B cell (primary cell): Measurements from ENCODE around the gene SPECC1L. TPM values are rescaled to one million over a fixed set of nuclear protein-coding genes. Genes with fewer than 3 reads are reported as not detected.
A peak's percentile ranks its signal among the peaks of the same experiment; 100 is the strongest.

Source experiments
- ATAC-seq: fragments of 200-7000 bp; cut with Tn5 transposase; one replicate; pipeline ENCODE4 v1.10.0; 2021; ENCODE audit warnings: low read depth, mild to moderate bottlenecking, moderate number of reproducible peaks, moderate library complexity
- CTCF ChIA-PET: fragments of 350-600 bp; sonication (Branson Sonifier 250); formaldehyde crosslinking; loops from one replicate; lab custom pipeline; 2021; ENCODE audit warnings: antibody characterized with exemption, inconsistent platforms; lab: Charles Lee
- POLR2A ChIA-PET: fragments of 350-600 bp; sonication (Branson Sonifier 250); formaldehyde crosslinking; loops from one replicate; lab custom pipeline; 2021; ENCODE audit warnings: antibody characterized with exemption; lab: Charles Lee
- DNase-seq: peaks from one replicate; pipeline ENCODE4 v3.0.0; 2013
- H2AFZ ChIP-seq: 2 replicates; pipeline ENCODE4 v1.6.1; 2012; ENCODE audit warnings: mild to moderate bottlenecking, low read depth, low read length; ENCODE audit not compliant: insufficient read depth, poor library complexity, severe bottlenecking
- H3K27ac ChIP-seq, 2 donors: 1 replicate in 1 of 2; 2 replicates in 1 of 2; pipeline ENCODE4 v1.5.1; 2012 to 2013; ENCODE audit warnings: low read length in 2 of 2, mild to moderate bottlenecking in 2 of 2, moderate library complexity in 1 of 2
- H3K27me3 ChIP-seq, 4 experiments: fragments of 200-600 bp in 1 of 4; sonication (generic) in 1 of 4; replicated peaks in 1 of 4; 1 replicate in 2 of 4; 2 replicates in 2 of 4; pipeline versions ENCODE4 v1.6.1 to v1.7.0; 2013 to 2016; ENCODE audit warnings: low read length in 3 of 4, mild to moderate bottlenecking in 2 of 4, mixed read lengths in 1 of 4, moderate library complexity in 1 of 4; ENCODE audit not compliant: insufficient read depth in 4 of 4, control insufficient read depth in 3 of 4; ENCODE audit errors: control extremely low read depth in 1 of 4
- H3K36me3 ChIP-seq, 2 experiments: replicated peaks in 1 of 2; 1 replicate in 1 of 2; 2 replicates in 1 of 2; pipeline versions ENCODE4 v1.6.1 to v1.7.1; 2013; ENCODE audit warnings: low read length in 1 of 2; ENCODE audit not compliant: insufficient read depth in 2 of 2, control insufficient read depth in 1 of 2; ENCODE audit errors: control extremely low read depth in 1 of 2, extremely low read depth in 1 of 2
- H3K4me1 ChIP-seq, 2 donors: fragments of 200-600 bp in 1 of 2; sonication (generic) in 1 of 2; 1 replicate in 1 of 2; 2 replicates in 1 of 2; pipeline versions ENCODE4 v1.5.1 to v1.6.1; 2013 to 2017; ENCODE audit warnings: low read length in 2 of 2; ENCODE audit not compliant: control insufficient read depth in 2 of 2, insufficient read depth in 2 of 2
- H3K4me2 ChIP-seq: replicated peaks from 2 replicates; pipeline ENCODE3; 2012; ENCODE audit warnings: mild to moderate bottlenecking, low read depth, low read length; ENCODE audit not compliant: poor library complexity, severe bottlenecking
- H3K4me3 ChIP-seq, 5 experiments: fragments of 200-600 bp in 1 of 5; sonication (generic) in 1 of 5; 1 replicate in 3 of 5; 2 replicates in 2 of 5; pipeline versions ENCODE4 v1.5.1 to v1.7.0; 2011 to 2016; ENCODE audit warnings: low read length in 4 of 5, mild to moderate bottlenecking in 4 of 5, low read depth in 2 of 5, control low read depth in 1 of 5, moderate library complexity in 1 of 5; ENCODE audit not compliant: insufficient read depth in 1 of 5; ENCODE audit errors: control extremely low read depth in 1 of 5, extremely low read depth in 1 of 5
- H3K79me2 ChIP-seq: fragments of 200-600 bp; sonication (generic); one replicate; pipeline ENCODE4 v1.6.0; 2016; ENCODE audit warnings: low read length; ENCODE audit not compliant: control insufficient read depth, insufficient read depth
- H3K9ac ChIP-seq: fragments of 200-600 bp; sonication (generic); 2 replicates; pipeline ENCODE4 v1.6.1; 2017; ENCODE audit warnings: mild to moderate bottlenecking, low read length, moderate library complexity
- H3K9me3 ChIP-seq, 3 donors: one replicate each; pipeline versions ENCODE4 v1.6.1 to v1.7.1; 2013; ENCODE audit warnings: low read length in 2 of 3; ENCODE audit not compliant: control insufficient read depth in 2 of 3, insufficient read depth in 1 of 3; ENCODE audit errors: control extremely low read depth in 1 of 3
- H4K20me1 ChIP-seq: 2 replicates; pipeline ENCODE4 v1.6.0; 2012; ENCODE audit warnings: mild to moderate bottlenecking, low read length; ENCODE audit not compliant: insufficient read depth, control insufficient read depth, poor library complexity, severe bottlenecking
- H3K27ac Mint-ChIP-seq: one replicate; pipeline ENCODE4 v1.8.0; 2021; ENCODE audit warnings: mixed read lengths
- H3K27me3 Mint-ChIP-seq: one replicate; pipeline ENCODE4 v1.8.0; 2021; ENCODE audit warnings: mixed read lengths
- H3K4me1 Mint-ChIP-seq: one replicate; pipeline ENCODE4 v1.8.0; 2021; ENCODE audit warnings: mixed read lengths
- H3K4me3 Mint-ChIP-seq: one replicate; pipeline ENCODE4 v1.8.0; 2021; ENCODE audit warnings: mixed read lengths
- H3K9me3 Mint-ChIP-seq: one replicate; pipeline ENCODE4 v1.8.0; 2022; ENCODE audit warnings: mixed read lengths; ENCODE audit not compliant: insufficient read depth
- EZH2 ChIP-seq: IDR thresholded peaks from 2 replicates; pipeline ENCODE4 v1.6.1; 2012; ENCODE audit warnings: borderline replicate concordance, low read depth, mild to moderate bottlenecking, moderate library complexity, low read length; ENCODE audit not compliant: insufficient read depth, poor library complexity, severe bottlenecking
- WGBS: methylation state at CpG from one replicate; pipeline ENCODE4 v1.1.5; 2013; ENCODE audit warnings: missing lambda C conversion rate; ENCODE audit not compliant: insufficient coverage; 5-methylcytosine and 5-hydroxymethylcytosine counted together
- intact Hi-C: fragments of 100-400 bp; cut with micrococcal nuclease; formaldehyde crosslinking; loops from one replicate; pipeline ENCODE4 v1.10.0; 2022
- polyA plus RNA-seq: library from polyadenylated mRNA; depleted of rRNA; stranded (reverse); fragments of >200 nt; gene quantifications from 2 replicates; pipeline ENCODE4 v1.2.3, GENCODE V29; 2012
- total RNA-seq, 2 donors: library from RNA; stranded (reverse); fragments of 120-200 nt in 1 of 2; gene quantifications; 1 replicate in 1 of 2; 2 replicates in 1 of 2; pipeline versions ENCODE4 v1.2.3 to v1.2.4, GENCODE V29; 2013 to 2022
- TF ChIP-seq, protein P1 (sequence below): fragments of 200-600 bp; IDR thresholded peaks from one replicate; pipeline ENCODE4 v1.8.0; 2022; ENCODE audit warnings: antibody characterized with exemption, mild to moderate bottlenecking

The SPECC1L gene
- total and polyA plus RNA-seq, 2 donors (not counting 1 experiment from before 2014, with no cell fraction given): 14.4 to 85.3 TPM

DNA sequence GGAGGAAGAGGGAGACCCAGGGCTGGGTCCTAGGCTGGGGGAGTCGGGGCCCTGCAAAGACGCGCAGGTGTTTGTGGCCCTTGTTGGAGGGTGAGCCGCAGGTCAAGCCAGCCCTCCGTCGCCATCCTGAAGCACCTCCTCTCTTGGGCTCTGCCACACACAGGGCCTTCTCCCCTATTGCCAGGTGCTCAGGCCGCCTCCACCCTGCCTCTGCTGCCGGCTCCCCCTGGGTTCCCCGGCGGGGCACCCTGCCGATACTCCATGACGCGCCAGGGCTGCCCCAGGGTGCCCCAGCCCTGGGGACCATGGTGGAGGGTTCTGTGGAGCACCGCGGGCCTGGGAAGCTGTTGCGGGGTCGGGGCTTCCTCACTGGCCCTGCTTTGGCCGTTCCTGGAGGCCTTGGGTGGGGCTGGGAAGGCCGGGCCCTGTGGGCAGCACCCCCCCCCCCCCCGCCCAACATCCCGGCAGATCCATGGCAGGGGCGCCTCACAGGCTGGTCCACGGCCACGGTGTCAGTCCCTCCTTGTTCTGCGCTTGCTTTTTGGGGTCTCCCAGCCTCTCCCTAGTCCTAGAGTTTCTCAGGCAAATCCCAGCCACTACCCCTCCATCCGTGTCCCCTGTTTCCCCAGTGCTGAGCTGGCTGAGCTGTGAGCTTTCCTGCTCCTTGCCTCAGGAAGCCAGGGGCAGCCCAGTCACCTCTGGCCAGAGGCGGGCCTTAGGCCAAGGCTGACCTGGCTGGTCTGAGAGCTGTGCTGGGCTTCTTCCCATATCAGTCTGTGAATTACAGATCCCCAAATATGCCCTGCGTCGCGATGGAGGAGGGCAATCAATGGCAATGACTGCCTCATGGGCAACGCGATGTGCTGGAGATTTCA, 154.5 kb downstream of the SPECC1L start:
- DNase-seq: peak; percentile 41
- peaks cover 61% of the 10 kb centered on the region for H3K4me1 Mint-ChIP-seq
- peak overlapping the region; percentile 72 for H3K9ac ChIP-seq

More for the DNA sequence above, 154.5 kb downstream of the SPECC1L start:
- WGBS: 94% methylated on average over 26 of the region's 32 CpGs
- no peaks in the 10 kb centered on the region for H3K9me3 Mint-ChIP-seq
- H3K27ac Mint-ChIP-seq: peak overlapping the region; percentile 99
- ChIA-PET CTCF (interaction anchor here (0.8 to 14.5 kb wide), 9 partner anchors 10 to 114 kb away, joined by 3 to 173 read pairs (median 25); no protein-coding TSS in a partner anchor), POLR2A (interaction anchor here (0.8 to 3.8 kb wide), 3 partner anchors 11 to 77 kb away, joined by 3 to 42 read pairs (median 9); no protein-coding TSS in a partner anchor)
- peaks cover 0 to 2% (median 0%) of the 10 kb centered on the region in 3 donors for H3K9me3 ChIP-seq
- peak overlapping the region; percentile 98 for H3K4me2 ChIP-seq
- H3K36me3 ChIP-seq: peaks cover 0 to 3% of the 10 kb centered on the region in 2 experiments
- H3K4me3 ChIP-seq: peak overlapping the region in 4 of 5 experiments; percentile 43 to 82 (median 68)
- no peaks in the 10 kb centered on the region for H3K27me3 Mint-ChIP-seq
- H3K4me3 Mint-ChIP-seq: peak overlapping the region; percentile 83
- peaks cover 53 to 67% of the 10 kb centered on the region in 2 donors for H3K4me1 ChIP-seq
- H3K27me3 ChIP-seq: peaks cover 0 to 3% (median 0%) of the 10 kb centered on the region in 4 experiments
- H3K27ac ChIP-seq: peak overlapping the region; percentile 2 to 6
- no peak for ATAC-seq
- TF ChIP-seq EZH2: no peak
- TF ChIP-seq, protein P1, sequence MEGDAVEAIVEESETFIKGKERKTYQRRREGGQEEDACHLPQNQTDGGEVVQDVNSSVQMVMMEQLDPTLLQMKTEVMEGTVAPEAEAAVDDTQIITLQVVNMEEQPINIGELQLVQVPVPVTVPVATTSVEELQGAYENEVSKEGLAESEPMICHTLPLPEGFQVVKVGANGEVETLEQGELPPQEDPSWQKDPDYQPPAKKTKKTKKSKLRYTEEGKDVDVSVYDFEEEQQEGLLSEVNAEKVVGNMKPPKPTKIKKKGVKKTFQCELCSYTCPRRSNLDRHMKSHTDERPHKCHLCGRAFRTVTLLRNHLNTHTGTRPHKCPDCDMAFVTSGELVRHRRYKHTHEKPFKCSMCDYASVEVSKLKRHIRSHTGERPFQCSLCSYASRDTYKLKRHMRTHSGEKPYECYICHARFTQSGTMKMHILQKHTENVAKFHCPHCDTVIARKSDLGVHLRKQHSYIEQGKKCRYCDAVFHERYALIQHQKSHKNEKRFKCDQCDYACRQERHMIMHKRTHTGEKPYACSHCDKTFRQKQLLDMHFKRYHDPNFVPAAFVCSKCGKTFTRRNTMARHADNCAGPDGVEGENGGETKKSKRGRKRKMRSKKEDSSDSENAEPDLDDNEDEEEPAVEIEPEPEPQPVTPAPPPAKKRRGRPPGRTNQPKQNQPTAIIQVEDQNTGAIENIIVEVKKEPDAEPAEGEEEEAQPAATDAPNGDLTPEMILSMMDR: no peak
- no peaks in the 10 kb centered on the region for H4K20me1 ChIP-seq
- no peak overlapping the region for H2AFZ ChIP-seq
- intact Hi-C loops: loop anchor here (1.0 to 5.0 kb wide), 2 partner anchors 9 to 98 kb away; no protein-coding TSS in a partner anchor
- H3K79me2 ChIP-seq: peaks cover 69% of the 10 kb centered on the region
